RWPE2 (cell line): ENCODE measurements around the gene BICRAL.

Experiments used
- ATAC-seq: fragments of 200-7000 bp; cut with Tn5 transposase; 3 replicates; pipeline ENCODE4 v1.9.1; 2021; ENCODE audit warnings: low read depth
- DNase-seq: peaks from one replicate; pipeline ENCODE4 v3.0.0-alpha.2; 2020; ENCODE audit warnings: low spot score
- H3K27ac ChIP-seq: fragments of 450-650 bp; 2 replicates; pipeline ENCODE4 v1.5.1; 2017; ENCODE audit warnings: mild to moderate bottlenecking; ENCODE audit not compliant: poor library complexity, severe bottlenecking
- H3K27me3 ChIP-seq: fragments of 250-450 bp; sonication (Bioruptor Pico); 2 replicates; pipeline ENCODE4 v1.5.1; 2021; ENCODE audit warnings: mild to moderate bottlenecking, moderate library complexity; ENCODE audit not compliant: insufficient read depth, poor library complexity, severe bottlenecking
- H3K36me3 ChIP-seq: fragments of 250-450 bp; sonication (Bioruptor Pico); 2 replicates; pipeline ENCODE4 v1.5.1; 2020; ENCODE audit warnings: low read depth, mild to moderate bottlenecking, moderate library complexity
- H3K4me1 ChIP-seq: fragments of 250-450 bp; sonication (Bioruptor Pico); 2 replicates; pipeline ENCODE4 v1.5.1; 2021; ENCODE audit warnings: mild to moderate bottlenecking, moderate library complexity; ENCODE audit not compliant: insufficient read depth, poor library complexity, severe bottlenecking
- H3K4me3 ChIP-seq: fragments of 250-450 bp; sonication (Bioruptor Pico); 2 replicates; pipeline ENCODE4 v1.5.1; 2021; ENCODE audit warnings: mild to moderate bottlenecking, moderate library complexity; ENCODE audit not compliant: severe bottlenecking
- H3K9me3 ChIP-seq: fragments of 250-450 bp; sonication (Bioruptor Pico); 2 replicates; pipeline ENCODE4 v1.5.1; 2021; ENCODE audit warnings: mild to moderate bottlenecking, moderate library complexity; ENCODE audit not compliant: severe bottlenecking
- TF ChIP-seq, protein P1 (sequence below): fragments of 450-650 bp; IDR thresholded peaks from one replicate; pipeline ENCODE4 v1.5.1; 2017; ENCODE audit warnings: mild to moderate bottlenecking, moderate library complexity; ENCODE audit not compliant: poor library complexity, severe bottlenecking

The BICRAL gene

DNA sequence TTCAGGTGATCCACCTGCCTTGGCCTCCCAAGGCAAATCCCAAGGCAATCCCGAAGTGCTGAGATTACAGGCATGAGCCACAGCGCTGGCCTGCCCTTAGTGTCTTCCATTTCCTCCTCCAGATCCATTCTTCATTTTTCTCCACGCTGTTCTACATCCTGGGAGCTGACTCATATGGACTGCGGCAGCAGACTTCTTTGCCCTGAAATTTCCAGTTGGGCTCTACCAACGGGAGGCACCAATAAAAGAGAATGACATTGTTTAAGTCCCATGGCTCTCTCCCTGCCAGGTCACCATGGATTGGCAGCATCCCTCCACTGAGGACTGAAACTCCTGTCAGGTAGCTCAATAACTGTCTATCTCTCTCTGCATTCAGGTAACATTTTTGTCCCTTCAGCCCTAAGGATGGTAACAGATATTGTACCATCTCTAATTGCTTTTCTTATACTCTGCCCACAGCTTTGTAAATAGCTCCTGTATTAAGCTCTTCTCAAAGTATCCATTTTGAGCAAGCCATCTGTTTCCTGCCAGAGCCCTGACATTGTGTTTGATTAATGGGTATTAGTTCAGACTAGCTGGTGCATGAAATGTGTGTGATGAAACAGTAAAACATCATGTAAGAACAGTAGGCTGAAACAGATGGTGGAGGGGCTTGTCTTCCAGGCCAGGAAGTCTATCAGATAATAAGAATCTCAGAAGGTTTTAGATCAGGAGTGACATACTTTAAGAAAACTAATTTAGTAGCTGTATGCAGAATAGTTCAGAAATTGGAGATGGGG is 39.5 kb upstream of the BICRAL start:
- TF ChIP-seq, protein P1, sequence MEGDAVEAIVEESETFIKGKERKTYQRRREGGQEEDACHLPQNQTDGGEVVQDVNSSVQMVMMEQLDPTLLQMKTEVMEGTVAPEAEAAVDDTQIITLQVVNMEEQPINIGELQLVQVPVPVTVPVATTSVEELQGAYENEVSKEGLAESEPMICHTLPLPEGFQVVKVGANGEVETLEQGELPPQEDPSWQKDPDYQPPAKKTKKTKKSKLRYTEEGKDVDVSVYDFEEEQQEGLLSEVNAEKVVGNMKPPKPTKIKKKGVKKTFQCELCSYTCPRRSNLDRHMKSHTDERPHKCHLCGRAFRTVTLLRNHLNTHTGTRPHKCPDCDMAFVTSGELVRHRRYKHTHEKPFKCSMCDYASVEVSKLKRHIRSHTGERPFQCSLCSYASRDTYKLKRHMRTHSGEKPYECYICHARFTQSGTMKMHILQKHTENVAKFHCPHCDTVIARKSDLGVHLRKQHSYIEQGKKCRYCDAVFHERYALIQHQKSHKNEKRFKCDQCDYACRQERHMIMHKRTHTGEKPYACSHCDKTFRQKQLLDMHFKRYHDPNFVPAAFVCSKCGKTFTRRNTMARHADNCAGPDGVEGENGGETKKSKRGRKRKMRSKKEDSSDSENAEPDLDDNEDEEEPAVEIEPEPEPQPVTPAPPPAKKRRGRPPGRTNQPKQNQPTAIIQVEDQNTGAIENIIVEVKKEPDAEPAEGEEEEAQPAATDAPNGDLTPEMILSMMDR = no peak
- Histone ChIP-seq H3K27ac (peak overlapping the region; percentile 65), H3K9me3 (no peaks in the 10 kb centered on the region), H3K4me1 (peaks cover 19% of the 10 kb centered on the region), H3K27me3 (no peaks in the 10 kb centered on the region), H3K4me3 (no peak overlapping the region), H3K36me3 (no peaks in the 10 kb centered on the region)
- DNase-seq = no peak
- ATAC-seq = no peak

DNA sequence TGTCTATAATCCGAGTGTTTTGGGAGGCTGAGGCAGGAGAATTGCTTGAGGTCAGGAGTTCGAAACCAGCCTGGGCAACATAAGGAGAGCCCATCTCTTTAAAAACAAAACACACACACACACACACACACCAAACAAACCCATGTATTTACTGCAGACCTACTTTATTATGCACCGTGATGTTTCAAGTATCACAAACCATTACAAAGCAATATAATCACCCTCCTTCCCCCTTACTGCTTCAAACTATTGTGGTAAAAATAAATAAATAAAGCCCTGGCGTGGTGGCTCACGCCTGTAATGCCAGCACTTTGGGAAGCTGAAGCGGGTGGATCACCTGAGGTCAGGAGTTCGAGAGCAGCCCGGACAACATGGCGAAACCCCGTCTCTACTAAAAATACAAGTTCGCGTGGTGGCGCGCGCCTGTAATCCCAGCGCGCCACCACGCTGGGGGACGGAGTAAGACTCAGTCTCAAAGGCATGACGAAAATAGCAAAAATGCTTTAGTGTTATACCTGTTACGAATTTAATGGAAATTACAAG is 37.4 kb upstream of the BICRAL start:
- ATAC-seq = no peak
- peaks cover 24% of the 10 kb centered on the region for H3K4me1 ChIP-seq
- H3K27me3 ChIP-seq = no peaks in the 10 kb centered on the region
- TF ChIP-seq, protein P1 = no peak
- DNase-seq = no peak
- no peaks in the 10 kb centered on the region for H3K9me3 ChIP-seq
- peak overlapping the region; percentile 76 for H3K4me3 ChIP-seq
- no peak overlapping the region for H3K27ac ChIP-seq
- no peaks in the 10 kb centered on the region for H3K36me3 ChIP-seq

DNA sequence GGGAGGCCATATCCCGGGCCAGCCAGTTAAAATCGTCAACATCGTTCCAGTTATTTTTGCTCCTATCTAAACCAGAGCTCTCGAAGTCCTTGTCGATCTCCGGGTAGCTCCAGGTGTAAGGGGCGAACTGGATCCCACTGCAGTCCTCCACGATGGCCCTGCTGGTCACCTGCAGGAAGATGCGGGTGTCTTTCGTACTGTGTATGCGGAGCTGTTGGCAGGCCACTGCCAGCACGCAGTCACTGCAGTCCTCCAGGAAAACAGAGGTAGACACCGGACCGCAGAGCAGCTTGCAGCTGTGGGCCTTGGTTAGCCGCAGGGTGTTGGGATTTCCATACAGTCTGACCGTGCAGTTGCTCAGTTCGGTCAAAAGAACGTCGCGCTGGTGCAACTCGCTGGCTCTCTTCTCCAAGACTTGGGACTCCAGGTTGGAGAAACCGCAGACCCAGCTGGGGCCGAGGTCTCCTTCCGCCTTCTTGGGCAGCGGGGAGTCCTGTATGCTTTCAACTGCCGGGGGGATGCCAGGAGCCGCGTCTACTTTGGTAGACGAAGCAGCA is 36.7 kb upstream of the BICRAL start:
- H3K27me3 ChIP-seq = no peaks in the 10 kb centered on the region
- peaks cover 24% of the 10 kb centered on the region for H3K4me1 ChIP-seq
- peak overlapping the region; percentile 76 for H3K4me3 ChIP-seq
- H3K27ac ChIP-seq = peak overlapping the region; percentile 94
- ATAC-seq = no peak
- TF ChIP-seq, protein P1 = no peak
- DNase-seq = no peak
- H3K9me3 ChIP-seq = no peaks in the 10 kb centered on the region
- no peaks in the 10 kb centered on the region for H3K36me3 ChIP-seq

DNA sequence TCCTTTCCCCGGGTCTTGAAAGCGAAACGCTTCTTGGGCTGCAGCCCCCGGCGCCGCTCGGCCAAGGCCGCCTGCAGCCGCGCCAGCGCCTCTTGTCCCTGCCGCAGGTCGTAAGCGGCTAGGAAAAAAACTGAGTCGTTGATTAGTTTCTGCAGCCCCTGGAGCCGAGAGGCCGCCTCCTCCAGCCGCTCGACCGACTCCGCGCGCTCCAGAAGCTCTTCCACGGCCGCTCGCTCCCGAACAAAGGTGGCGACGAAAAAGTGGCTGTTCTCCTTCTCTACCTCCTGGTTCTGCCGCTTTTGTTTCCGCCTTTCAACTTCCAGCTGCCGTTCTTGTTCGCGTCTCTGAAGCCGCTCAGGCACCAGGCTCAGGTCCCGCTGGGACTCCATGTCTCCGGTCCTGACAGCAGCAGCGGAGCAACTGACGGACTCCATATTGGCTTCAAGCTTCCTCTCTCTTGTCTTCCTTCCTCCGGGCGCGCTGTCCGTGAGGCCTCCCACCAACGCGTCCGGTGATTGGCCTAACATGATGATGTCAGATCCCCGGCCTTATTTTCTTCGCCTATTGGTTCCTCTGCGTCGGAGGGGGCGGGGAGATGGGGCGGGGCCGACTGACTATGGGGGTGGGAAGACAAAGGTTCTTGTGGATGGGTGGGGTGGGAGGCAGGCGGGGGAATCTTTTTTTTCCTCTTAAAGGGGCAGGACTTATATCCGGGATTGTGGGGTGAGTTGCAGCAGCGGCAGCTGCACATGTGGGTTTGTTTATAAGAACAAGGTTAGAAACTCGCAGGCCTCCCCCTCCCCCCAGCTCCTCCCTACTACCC is 36.0 kb upstream of the BICRAL start, which contains the start of gene TBCC:
Gene TBCC, minus strand, starts transcription at position 464 of the 823 bp plus-strand sequence. Its CDS starts 30 bp downstream, at position 434.
- Histone ChIP-seq H3K36me3 (no peaks in the 10 kb centered on the region), H3K9me3 (no peaks in the 10 kb centered on the region), H3K4me1 (peaks cover 24% of the 10 kb centered on the region), H3K27me3 (no peaks in the 10 kb centered on the region), H3K27ac (peak within 1 kb of the TSS; percentile 94), H3K4me3 (peak within 1 kb of the TSS; percentile 76)
- TF ChIP-seq, protein P1 = no peak
- ATAC-seq (peak; percentile 75), DNase-seq (peak; percentile 96)
